ENCODE data around the gene KRTAP1-1. TPM values are rescaled to one million over a fixed set of nuclear protein-coding genes. Genes with fewer than 3 reads are reported as not detected.

Gene KRTAP1-1
- total RNA-seq, 1 experiment from 2014 or later = not detected

GRCh38 chr17:41003926-41004325 is 37.3 kb downstream of the KRTAP1-1 start:
- Mint-ChIP-seq H3K36me3 (no peaks in the 10 kb centered on the region), H3K4me1 (peaks cover 4% of the 10 kb centered on the region), H3K4me3 (no peak overlapping the region), H3K27ac (no peak overlapping the region), H3K27me3 (ENCODE audit: low read depth) (no peaks in the 10 kb centered on the region), H3K9me3 (0 out of 2 replicates have a peak, but pooled peaks cover 7% of the 10 kb centered on the region)
- no peak for DNase-seq (ENCODE audit: low spot score)
- ChIA-PET POLR2A (no interaction called here), CTCF (no interaction called here)
- no peak for ATAC-seq
- TF ChIP-seq AFF4 (CRISPR knock-in tag; IDR thresholded peaks at IDR 0.05; ENCODE audit: borderline replicate concordance) (no peak), IRF1 (CRISPR knock-in tag; IDR thresholded peaks at IDR 0.05) (no peak), HMGXB4 (CRISPR knock-in tag; IDR thresholded peaks at IDR 0.05) (no peak), ZBTB43 (CRISPR knock-in tag; IDR thresholded peaks at IDR 0.05) (no peak), ZNF423 (CRISPR knock-in tag; IDR thresholded peaks at IDR 0.05) (no peak), SMAD3 (CRISPR knock-in tag; IDR thresholded peaks at IDR 0.05; ENCODE audit: borderline replicate concordance) (no peak), NR3C1 (CRISPR knock-in tag; conservative IDR thresholded peaks at IDR 0.05; ENCODE audit: low read depth) (no peak), FOXJ3 (CRISPR knock-in tag; IDR thresholded peaks at IDR 0.05; ENCODE audit: borderline replicate concordance) (no peak), MAX (CRISPR knock-in tag; IDR thresholded peaks at IDR 0.05) (no peak), ZNF121 (CRISPR knock-in tag; IDR thresholded peaks at IDR 0.05) (no peak), TCF7 (CRISPR knock-in tag; IDR thresholded peaks at IDR 0.05; ENCODE audit: low read depth) (no peak), ELF4 (CRISPR knock-in tag; IDR thresholded peaks at IDR 0.05; ENCODE audit: low read depth) (no peak), CDX4 (CRISPR knock-in tag; IDR thresholded peaks at IDR 0.05; ENCODE audit: borderline replicate concordance) (no peak), ATF1 (CRISPR knock-in tag; IDR thresholded peaks at IDR 0.05) (no peak), SOX15 (CRISPR knock-in tag; IDR thresholded peaks at IDR 0.05) (no peak), ATF2 (CRISPR knock-in tag; IDR thresholded peaks at IDR 0.05; ENCODE audit: borderline replicate concordance, low read depth) (no peak), ZNF532 (CRISPR knock-in tag; IDR thresholded peaks at IDR 0.05; ENCODE audit: borderline replicate concordance) (no peak), ZNF232 (CRISPR knock-in tag; IDR thresholded peaks at IDR 0.05) (no peak), PREB (CRISPR knock-in tag; IDR thresholded peaks at IDR 0.05; ENCODE audit: borderline replicate concordance) (no peak)
